ENCODE measurements around the gene ZNF169.
"Not testable (repeated sequence)": the region's sequence is repeated elsewhere in the genome, so short reads cannot be mapped to it uniquely, and the experiment has no call there.

Gene ZNF169

DNA sequence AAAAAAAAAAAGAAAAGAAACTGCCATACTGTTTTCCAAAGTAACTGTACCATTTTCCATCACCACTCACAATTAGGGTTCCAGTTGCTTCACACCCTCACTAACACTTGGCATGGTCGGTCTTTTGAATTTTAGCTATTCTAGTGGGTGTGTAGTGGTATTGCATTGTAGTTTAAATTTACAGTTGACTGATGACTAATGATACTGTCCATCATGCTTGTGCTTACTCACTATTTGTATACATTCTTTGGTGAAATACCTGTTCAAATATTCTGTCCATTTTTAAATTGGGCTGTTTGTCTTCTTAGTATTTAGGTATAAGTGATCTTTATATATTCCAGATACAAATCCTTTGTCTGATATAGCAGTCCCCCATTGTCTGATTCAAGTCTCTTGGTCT lies 36.2 kb upstream of the ZNF169 start:
- H3K36me3 ChIP-seq = no peaks in the 10 kb centered on the region
- H3K27me3 ChIP-seq (ENCODE audit: insufficient read depth, low read depth, severe bottlenecking) = no peaks in the 10 kb centered on the region
- no peak for DNase-seq
- H3K4me3 ChIP-seq (ENCODE audit: low read depth, low read length) = no peak overlapping the region
- TF ChIP-seq, protein P1, sequence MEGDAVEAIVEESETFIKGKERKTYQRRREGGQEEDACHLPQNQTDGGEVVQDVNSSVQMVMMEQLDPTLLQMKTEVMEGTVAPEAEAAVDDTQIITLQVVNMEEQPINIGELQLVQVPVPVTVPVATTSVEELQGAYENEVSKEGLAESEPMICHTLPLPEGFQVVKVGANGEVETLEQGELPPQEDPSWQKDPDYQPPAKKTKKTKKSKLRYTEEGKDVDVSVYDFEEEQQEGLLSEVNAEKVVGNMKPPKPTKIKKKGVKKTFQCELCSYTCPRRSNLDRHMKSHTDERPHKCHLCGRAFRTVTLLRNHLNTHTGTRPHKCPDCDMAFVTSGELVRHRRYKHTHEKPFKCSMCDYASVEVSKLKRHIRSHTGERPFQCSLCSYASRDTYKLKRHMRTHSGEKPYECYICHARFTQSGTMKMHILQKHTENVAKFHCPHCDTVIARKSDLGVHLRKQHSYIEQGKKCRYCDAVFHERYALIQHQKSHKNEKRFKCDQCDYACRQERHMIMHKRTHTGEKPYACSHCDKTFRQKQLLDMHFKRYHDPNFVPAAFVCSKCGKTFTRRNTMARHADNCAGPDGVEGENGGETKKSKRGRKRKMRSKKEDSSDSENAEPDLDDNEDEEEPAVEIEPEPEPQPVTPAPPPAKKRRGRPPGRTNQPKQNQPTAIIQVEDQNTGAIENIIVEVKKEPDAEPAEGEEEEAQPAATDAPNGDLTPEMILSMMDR (IDR thresholded peaks at IDR 0.05; ENCODE audit: low read depth, low read length) = no peak
- peaks cover 9% of the 10 kb centered on the region for H3K9me3 ChIP-seq (ENCODE audit: severe bottlenecking)
- no peak overlapping the region for H3K27ac ChIP-seq

DNA sequence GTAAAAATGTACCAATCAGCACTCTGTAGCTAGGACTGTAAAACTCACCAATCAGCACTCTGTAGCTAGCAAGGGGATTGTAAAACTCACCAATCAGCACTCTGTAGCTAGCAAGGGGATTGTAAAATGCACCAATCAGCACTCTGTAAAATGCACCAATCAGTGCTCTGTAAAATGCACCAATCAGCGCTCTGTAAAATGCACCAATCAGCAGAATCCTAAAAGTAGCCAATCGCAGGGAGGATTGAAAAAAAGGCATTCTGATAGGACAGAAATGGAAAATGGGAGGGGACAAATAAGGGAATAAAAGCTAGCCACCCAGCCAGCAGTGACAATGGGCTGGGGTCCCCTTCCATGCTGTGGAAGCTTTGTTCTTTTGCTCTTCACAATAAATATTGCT lies 33.7 kb upstream of the ZNF169 start:
- not testable (repeated sequence) for DNase-seq

DNA sequence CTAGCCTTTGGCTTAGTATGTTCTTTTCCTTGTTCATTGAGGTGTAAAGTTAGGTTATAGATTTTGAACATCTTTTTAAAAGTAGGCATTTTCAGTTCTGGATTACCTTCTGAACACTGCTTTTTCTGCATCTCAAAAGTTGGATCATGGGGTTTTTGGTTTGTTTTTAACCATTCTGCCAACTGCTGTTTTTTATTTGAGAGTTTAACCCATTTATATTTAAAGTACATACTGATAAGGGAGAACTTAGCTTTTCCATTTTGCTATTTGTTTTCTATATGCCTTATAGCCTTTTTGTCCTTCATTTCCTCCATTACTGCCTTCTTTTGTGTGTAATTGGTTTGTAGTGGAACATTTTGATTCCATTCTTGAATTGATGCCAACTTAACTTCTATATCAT lies 30.5 kb upstream of the ZNF169 start:
- no peak for DNase-seq
- Histone ChIP-seq H3K27ac (no peak overlapping the region), H3K9me3 (ENCODE audit: severe bottlenecking) (peaks cover 13% of the 10 kb centered on the region), H3K4me3 (ENCODE audit: low read depth, low read length) (no peak overlapping the region), H3K27me3 (ENCODE audit: insufficient read depth, low read depth, severe bottlenecking) (no peaks in the 10 kb centered on the region), H3K36me3 (no peaks in the 10 kb centered on the region)
- TF ChIP-seq, protein P1 (IDR thresholded peaks at IDR 0.05; ENCODE audit: low read depth, low read length) = no peak

More for the DNA sequence above, 33.7 kb upstream of the ZNF169 start:
- peaks cover 13% of the 10 kb centered on the region for H3K9me3 ChIP-seq (ENCODE audit: severe bottlenecking)
- H3K27ac ChIP-seq; H3K36me3 ChIP-seq; H3K4me3 ChIP-seq (ENCODE audit: low read depth, low read length); H3K27me3 ChIP-seq (ENCODE audit: insufficient read depth, low read depth, severe bottlenecking): not testable (repeated sequence)

DNA sequence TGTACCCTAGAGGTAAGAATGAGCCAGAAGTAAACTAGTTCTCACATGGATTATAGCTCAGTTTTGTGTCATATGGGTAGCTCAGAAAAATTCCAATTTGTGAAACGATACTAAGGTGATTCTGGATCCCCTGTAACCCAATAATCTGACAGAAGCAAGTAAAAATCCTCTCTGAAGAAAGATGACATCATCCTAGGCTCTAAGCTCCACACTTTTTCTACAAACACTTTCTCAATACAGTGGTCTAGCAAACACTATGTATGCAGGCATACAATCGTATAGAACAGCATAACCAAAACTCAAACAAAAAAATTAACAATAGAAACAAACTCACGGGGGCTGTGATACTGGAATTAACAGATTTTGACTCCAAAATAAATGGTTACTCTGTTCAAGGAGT lies 26.7 kb upstream of the ZNF169 start:
- Histone ChIP-seq H3K27me3 (ENCODE audit: insufficient read depth, low read depth, severe bottlenecking) (no peaks in the 10 kb centered on the region), H3K27ac (no peak overlapping the region), H3K36me3 (no peaks in the 10 kb centered on the region), H3K9me3 (ENCODE audit: severe bottlenecking) (peaks cover 11% of the 10 kb centered on the region), H3K4me3 (ENCODE audit: low read depth, low read length) (no peak overlapping the region)
- DNase-seq = no peak
- TF ChIP-seq, protein P1 (IDR thresholded peaks at IDR 0.05; ENCODE audit: low read depth, low read length) = no peak

DNA sequence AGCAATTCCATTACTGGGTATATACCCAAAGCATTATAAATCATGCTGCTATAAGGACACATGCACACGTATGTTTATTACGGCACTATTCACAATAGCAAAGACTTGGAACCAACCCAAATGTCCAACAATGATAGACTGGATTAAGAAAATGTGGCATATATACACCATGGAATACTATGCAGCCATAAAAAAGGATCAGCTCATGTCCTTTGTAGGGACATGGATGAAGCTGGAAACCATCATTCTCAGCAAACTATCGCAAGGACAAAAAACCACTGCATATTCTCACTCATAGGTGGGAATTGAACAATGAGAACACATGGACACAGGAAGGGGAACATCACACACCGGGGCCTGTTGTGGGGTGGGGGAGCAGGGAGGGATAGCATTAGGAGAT lies 18.0 kb upstream of the ZNF169 start:
- H3K4me3 ChIP-seq (ENCODE audit: low read depth, low read length); H3K9me3 ChIP-seq (ENCODE audit: severe bottlenecking); H3K27ac ChIP-seq; H3K27me3 ChIP-seq (ENCODE audit: insufficient read depth, low read depth, severe bottlenecking); H3K36me3 ChIP-seq; DNase-seq: not testable (repeated sequence)

DNA sequence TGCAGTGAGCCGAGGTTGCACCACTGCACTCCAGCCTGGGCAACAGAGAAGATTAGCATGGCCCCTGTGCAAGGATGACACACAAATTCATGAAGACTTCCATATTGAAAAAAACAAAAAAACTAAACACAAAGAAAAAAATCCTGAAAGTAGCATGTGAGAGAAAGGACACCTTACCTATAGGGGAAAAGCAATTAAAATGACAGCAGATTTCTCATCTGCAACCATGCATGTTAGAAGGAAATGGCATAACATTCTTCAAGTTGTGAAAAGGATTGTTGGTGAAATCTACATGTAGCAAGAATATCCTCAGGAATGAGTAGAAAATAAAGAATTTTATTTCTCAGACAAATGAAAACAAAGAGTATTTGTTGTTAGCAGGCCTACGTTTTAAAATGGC lies 13.4 kb upstream of the ZNF169 start:
- no peaks in the 10 kb centered on the region for H3K36me3 ChIP-seq
- no peak overlapping the region for H3K4me3 ChIP-seq (ENCODE audit: low read depth, low read length)
- no peak for DNase-seq
- TF ChIP-seq, protein P1 (IDR thresholded peaks at IDR 0.05; ENCODE audit: low read depth, low read length) = no peak
- H3K27ac ChIP-seq = no peak overlapping the region
- no peaks in the 10 kb centered on the region for H3K27me3 ChIP-seq (ENCODE audit: insufficient read depth, low read depth, severe bottlenecking)
- H3K9me3 ChIP-seq (ENCODE audit: severe bottlenecking) = no peaks in the 10 kb centered on the region

DNA sequence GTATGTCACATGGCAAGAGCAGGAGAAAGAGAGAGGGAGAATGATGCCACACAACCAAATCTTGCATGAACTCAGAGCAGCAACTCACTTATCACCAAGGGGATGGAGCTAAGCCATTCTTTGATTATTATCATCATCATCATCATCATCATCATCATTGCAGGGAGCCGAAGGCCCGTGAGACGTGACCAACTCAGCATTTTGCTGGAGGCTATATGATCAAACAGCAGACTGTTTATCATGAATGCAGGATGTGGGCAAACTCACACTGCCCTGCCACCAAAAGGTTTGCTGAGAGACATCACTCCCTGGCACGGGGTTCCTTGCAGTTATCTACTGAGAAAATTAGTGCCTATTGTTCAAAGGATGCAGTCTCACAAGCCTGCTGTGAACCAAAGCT lies 8.6 kb upstream of the ZNF169 start:
- Histone ChIP-seq H3K9me3 (ENCODE audit: severe bottlenecking) (no peaks in the 10 kb centered on the region), H3K27me3 (ENCODE audit: insufficient read depth, low read depth, severe bottlenecking) (no peaks in the 10 kb centered on the region), H3K27ac (no peak overlapping the region), H3K36me3 (no peaks in the 10 kb centered on the region), H3K4me3 (ENCODE audit: low read depth, low read length) (no peak overlapping the region)
- TF ChIP-seq, protein P1 (IDR thresholded peaks at IDR 0.05; ENCODE audit: low read depth, low read length) = no peak
- no peak for DNase-seq

Data from WERI-Rb-1 (cell line).